T1000 (cell line): ENCODE results near the gene KRTAP4-8.
"Not testable (repeated sequence)": the region's sequence is repeated elsewhere in the genome, so short reads cannot be mapped to it uniquely, and the experiment has no call there.

Source experiments
- DNase-seq: peaks from one replicate; lab custom pipeline; 2025; ENCODE audit warnings: mixed read lengths; lab: John Stamatoyannopoulos, UW

KRTAP4-8 gene

GRCh38 chr17:41098042-41098441 lies at the start of gene KRTAP4-8:
TSS of gene KRTAP4-8 (minus strand) at chr17:41098142. CDS start at chr17:41098084, 58 bp downstream.
- no peak for DNase-seq

- DNase-seq, result no peak
These were observed 47.3 kb upstream of the KRTAP4-8 start for GRCh38 chr17:41145261-41145660.

- DNase-seq, result no peak
These were observed 46.9 kb upstream of the KRTAP4-8 start for GRCh38 chr17:41144846-41145245.

- no peak for DNase-seq
These were observed 43.4 kb upstream of the KRTAP4-8 start for GRCh38 chr17:41141361-41141760.

GRCh38 chr17:41140360-41141131 lies 42.6 kb upstream of the KRTAP4-8 start, which contains the start of gene KRTAP4-6:
TSS of gene KRTAP4-6 (minus strand) at chr17:41140544. CDS start at chr17:41140487, 57 bp downstream.
- no peak for DNase-seq

GRCh38 chr17:41139865-41140264 lies 41.9 kb upstream of the KRTAP4-8 start:
- not testable (repeated sequence) for DNase-seq

GRCh38 chr17:41133880-41134735 lies 36.2 kb upstream of the KRTAP4-8 start:
- no peak for DNase-seq

- no peak for DNase-seq
These were observed 34.0 kb upstream of the KRTAP4-8 start for GRCh38 chr17:41131979-41132378.

GRCh38 chr17:41127371-41127770 lies 29.4 kb upstream of the KRTAP4-8 start:
- DNase-seq, result no peak

GRCh38 chr17:41126412-41126811 lies 28.5 kb upstream of the KRTAP4-8 start:
- no peak for DNase-seq

- DNase-seq, result no peak
These were observed 27.1 kb upstream of the KRTAP4-8 start for GRCh38 chr17:41125064-41125463.

- not testable (repeated sequence) for DNase-seq
These were observed 26.0 kb upstream of the KRTAP4-8 start, which contains the start of gene KRTAP4-12 for GRCh38 chr17:41123991-41124371. TSS of gene KRTAP4-12 (minus strand) at chr17:41124182. CDS start at chr17:41124122, 60 bp downstream.

- not testable (repeated sequence) for DNase-seq
These were observed 25.5 kb upstream of the KRTAP4-8 start for GRCh38 chr17:41123292-41123990.

- DNase-seq, result no peak
These were observed 23.8 kb upstream of the KRTAP4-8 start for GRCh38 chr17:41121742-41122141.

GRCh38 chr17:41119696-41120690 lies 22.1 kb upstream of the KRTAP4-8 start:
- DNase-seq, result not testable (repeated sequence)

- no peak for DNase-seq
These were observed 20.8 kb upstream of the KRTAP4-8 start for GRCh38 chr17:41118721-41119120.

GRCh38 chr17:41117846-41118386 lies 20.0 kb upstream of the KRTAP4-8 start, which contains the start of gene KRTAP4-11:
TSS of gene KRTAP4-11 (minus strand) at chr17:41118373. CDS start at chr17:41118315, 58 bp downstream.
- DNase-seq, result not testable (repeated sequence)

GRCh38 chr17:41116297-41116696 lies 18.4 kb upstream of the KRTAP4-8 start:
- no peak for DNase-seq

- DNase-seq, result no peak
These were observed 13.4 kb upstream of the KRTAP4-8 start for GRCh38 chr17:41111151-41111885.
